Stomach (tissue), 4 donors: ENCODE data around the gene ADTRP.

Experiments
- CTCF ChIP-seq, 7 experiments: fragments of 450-650 bp in 4 of 7; fragments of 200-600 bp in 3 of 7; sonication (generic) in 3 of 7; IDR thresholded peaks; one replicate each; pipeline ENCODE4 v1.5.1; 2016 to 2019; ENCODE audit warnings: antibody characterized with exemption in 7 of 7, control low read depth in 2 of 7, mild to moderate bottlenecking in 1 of 7
- EP300 ChIP-seq: sonication (generic); formaldehyde crosslinking; IDR thresholded peaks from one replicate; pipeline ENCODE4 v1.6.1; 2017; ENCODE audit warnings: antibody characterized with exemption
- POLR2AphosphoS5 ChIP-seq, 3 donors: sonication (generic); formaldehyde crosslinking; IDR thresholded peaks; one replicate each; pipeline ENCODE4 v1.6.1; 2016; ENCODE audit warnings: antibody characterized with exemption in 3 of 3

- TF ChIP-seq POLR2AphosphoS5 (IDR thresholded peaks at IDR 0.05) (no peak), EP300 (no peak), CTCF (IDR thresholded peaks at IDR 0.05) (no peak)
These were observed 25.0 kb upstream of the ADTRP start for GRCh38 chr6:11803591-11803971.
